Stimulated activated CD8-positive, alpha-beta memory T cell treated with anti-CD3 and anti-CD28 coated beads, Interleukin-2, amount 100 ng/mL, for 1 hour (primary cell): Measurements from ENCODE around the gene BBS4.
A peak's percentile ranks its signal among the peaks of the same experiment; 100 is the strongest.
"Not testable (repeated sequence)": the region's sequence is repeated elsewhere in the genome, so short reads cannot be mapped to it uniquely, and the experiment has no call there.

ENCODE experiments used
- DNase-seq, 2 donors: peaks; one replicate each; pipeline ENCODE4 v3.0.0-alpha.2; 2020; ENCODE audit warnings: low read depth in 2 of 2

The BBS4 gene, protein sequence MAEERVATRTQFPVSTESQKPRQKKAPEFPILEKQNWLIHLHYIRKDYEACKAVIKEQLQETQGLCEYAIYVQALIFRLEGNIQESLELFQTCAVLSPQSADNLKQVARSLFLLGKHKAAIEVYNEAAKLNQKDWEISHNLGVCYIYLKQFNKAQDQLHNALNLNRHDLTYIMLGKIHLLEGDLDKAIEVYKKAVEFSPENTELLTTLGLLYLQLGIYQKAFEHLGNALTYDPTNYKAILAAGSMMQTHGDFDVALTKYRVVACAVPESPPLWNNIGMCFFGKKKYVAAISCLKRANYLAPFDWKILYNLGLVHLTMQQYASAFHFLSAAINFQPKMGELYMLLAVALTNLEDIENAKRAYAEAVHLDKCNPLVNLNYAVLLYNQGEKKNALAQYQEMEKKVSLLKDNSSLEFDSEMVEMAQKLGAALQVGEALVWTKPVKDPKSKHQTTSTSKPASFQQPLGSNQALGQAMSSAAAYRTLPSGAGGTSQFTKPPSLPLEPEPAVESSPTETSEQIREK

GRCh38 chr15:72685925-72686794 is at the start of gene BBS4, which contains the start of gene HIGD2B:
BBS4 (plus strand) TSS chr15:72686207; CDS start chr15:72686228, 21 bp downstream.
HIGD2B (minus strand) TSS chr15:72686182; CDS start chr15:72676374, 9,808 bp downstream.
- DNase-seq = peak; percentile 70 to 81

DNA sequence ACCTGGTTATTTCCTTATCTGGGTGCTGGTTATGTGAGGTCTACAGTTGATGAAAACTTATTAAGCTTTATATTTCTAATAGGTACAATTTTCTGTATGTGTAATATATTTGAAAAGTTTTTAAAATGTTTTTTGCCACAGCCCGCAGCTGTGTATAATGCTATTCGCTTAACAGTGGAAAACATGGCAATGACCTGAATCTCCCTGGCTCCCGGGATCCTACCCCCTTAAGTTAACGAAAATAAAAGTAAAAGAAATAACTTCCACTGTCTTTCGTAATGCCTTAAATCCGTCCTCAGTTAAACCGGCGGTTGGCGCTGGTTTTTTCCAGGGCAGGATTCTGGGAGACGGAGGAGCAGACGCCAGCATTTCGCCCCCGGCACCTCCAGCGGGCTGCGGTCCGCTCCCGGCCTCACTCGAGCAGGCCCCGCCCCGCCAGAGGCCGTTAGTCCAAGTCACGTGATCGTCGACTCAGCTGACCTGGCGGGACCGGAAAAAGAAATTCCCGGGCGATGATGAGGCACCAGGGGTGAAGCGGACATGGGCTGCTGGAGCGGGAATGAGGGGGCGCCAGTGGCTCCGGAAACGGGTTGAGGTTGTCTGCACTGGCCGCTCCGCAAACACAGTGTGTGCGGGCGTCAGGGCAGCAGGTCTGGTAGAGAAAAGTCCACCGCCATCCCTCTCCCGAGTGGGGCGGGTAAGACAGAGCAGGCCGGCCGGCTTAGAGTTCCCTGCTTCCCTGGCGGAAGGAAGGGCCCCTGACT is 49.3 kb upstream of the BBS4 start:
- DNase-seq = peak; percentile 10 to 24

DNA sequence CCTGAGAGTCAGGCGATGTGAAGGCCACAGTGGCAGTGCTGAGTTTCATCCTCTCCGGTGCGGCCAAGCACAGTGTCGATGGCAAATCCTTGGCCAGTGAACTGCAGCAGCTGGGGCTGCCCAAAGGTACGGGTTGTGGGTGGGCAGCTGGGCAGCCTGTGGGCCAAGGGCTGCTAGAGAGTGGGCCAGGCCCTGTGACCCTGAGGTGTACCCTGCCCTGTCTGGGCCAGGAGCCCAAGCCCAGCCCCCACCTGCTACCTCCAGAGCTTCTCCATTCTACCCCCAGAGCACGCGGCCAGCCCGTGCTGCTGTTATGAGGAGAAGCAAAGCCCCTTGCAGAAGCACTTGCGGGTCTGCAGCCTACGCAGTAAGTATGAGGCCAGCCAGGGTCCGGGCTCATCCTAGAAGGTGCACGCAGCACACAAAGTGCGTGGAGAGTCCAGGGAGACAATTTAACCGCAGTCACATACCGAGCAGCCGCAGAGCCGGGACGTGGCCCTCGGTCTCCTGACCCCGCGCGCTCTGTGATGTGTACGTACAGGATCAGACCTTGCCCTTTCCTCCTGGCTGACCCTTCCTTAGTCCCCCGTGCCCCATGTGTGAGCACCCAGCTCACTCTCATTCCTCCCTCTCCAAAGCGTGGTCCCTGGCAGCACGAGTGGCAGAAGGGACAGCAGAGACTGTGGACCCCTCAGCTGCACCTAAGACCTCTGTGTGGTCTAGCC is 46.1 kb upstream of the BBS4 start:
- DNase-seq = not testable (repeated sequence)

DNA sequence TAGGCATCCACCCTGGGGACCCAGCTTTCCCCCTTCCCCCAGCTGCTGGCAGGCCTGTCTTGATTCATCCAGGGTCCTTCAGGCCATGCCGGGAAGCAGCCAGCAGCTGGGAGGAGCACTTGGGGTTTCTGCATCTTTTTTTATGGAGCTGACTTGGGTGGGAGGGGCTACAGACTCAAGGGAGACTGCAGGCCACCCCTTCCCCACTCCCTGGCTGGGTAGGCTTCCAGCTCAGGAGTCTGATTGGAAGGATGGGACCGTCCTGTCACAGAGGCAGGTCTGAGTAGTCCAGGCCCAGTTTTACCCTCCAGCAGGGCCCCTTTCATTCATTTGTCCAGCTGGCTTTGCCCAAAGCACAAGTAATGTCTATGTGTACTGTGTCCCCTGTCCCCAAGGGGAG is 43.7 kb upstream of the BBS4 start:
- DNase-seq = not testable (repeated sequence)

- DNase-seq = not testable (repeated sequence)
Observed at GRCh38 chr15:72648631-72649253, 37.3 kb upstream of the BBS4 start.

DNA sequence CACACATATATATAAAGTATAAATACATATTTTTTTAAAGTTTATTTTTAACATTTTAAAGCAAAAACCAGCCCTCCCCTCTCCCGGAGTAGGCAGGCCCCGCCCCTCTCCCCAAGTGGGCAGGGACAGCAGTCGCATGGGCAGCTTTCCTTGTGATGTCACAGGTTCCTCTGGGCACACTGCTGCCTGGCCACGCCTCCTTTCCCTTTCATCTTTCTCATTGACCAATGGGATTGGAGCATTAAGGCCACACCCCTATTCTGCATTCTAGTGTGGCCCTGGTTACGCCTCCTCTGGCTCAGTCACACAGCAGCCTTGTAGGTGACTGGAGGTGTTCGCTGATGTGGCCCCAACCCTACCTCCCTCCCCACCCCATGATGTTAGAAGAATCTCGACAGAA is 31.6 kb upstream of the BBS4 start, which contains the start of gene GOLGA6B:
GOLGA6B (plus strand) TSS at position 301 of the 400 bp plus-strand sequence; CDS start at position 342, 41 bp downstream.
- not testable (repeated sequence) for DNase-seq

DNA sequence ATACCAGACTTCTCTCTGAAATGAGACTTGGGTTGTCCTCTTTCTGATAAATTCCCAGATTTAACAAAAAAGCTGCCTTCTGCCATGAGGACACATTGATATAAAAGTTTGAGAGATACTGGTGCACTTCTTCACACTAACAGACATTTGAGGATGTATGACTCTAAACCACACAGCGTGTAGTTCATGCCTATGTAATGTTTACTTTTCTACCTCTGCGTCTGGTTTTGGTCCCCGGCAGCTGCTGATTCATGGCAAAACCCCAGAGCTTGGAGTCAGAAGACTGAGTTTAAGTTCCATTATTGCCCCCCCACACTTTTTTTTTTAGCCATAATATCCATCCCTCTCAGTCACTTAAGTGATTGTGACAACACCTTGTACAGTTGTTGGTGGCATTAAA is 30.0 kb upstream of the BBS4 start:
- DNase-seq = not testable (repeated sequence)

- DNase-seq = not testable (repeated sequence)
Observed at GRCh38 chr15:72661081-72661480, 24.9 kb upstream of the BBS4 start.

GRCh38 chr15:72663931-72664330 is 22.1 kb upstream of the BBS4 start:
- DNase-seq = not testable (repeated sequence)

- DNase-seq = not testable (repeated sequence)
Observed at GRCh38 chr15:72665706-72666105, 20.3 kb upstream of the BBS4 start.

GRCh38 chr15:72669803-72670202 is 16.2 kb upstream of the BBS4 start:
- DNase-seq = not testable (repeated sequence)

DNA sequence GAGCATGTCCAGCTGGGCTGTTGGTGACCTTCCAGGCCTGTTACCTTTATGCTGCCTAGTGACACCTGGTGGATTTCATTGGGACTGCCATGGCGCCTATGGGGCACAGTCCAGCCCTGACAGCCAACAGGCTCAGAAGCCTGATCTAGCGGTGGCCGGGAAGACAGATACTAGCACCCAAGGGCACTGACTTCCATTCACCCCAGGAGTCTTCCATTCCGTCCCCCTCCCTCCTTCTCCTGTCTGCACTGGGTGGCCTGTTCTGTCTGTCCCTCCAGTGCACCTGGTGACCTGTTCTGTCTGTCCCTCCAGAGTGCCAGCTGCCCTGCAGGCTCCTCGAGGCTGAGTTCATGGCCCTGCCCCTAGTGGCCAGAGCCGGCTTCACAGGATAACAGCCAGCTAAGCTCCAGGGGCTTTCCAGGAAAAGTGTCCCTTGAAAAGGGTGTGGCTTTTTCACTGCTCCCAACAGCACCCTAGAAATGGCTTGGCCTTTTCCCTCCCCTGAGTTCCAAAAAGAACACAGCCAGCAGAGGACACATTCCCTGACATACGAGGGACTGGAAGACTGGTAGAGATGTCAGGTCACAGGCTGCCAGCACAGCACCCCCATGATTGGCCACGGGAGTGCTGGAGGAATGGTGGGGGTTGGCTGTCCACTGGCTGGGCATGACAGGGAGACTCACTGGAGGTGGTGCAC is 15.2 kb upstream of the BBS4 start:
- DNase-seq = peak in 1 of 2 donors; percentile 42

DNA sequence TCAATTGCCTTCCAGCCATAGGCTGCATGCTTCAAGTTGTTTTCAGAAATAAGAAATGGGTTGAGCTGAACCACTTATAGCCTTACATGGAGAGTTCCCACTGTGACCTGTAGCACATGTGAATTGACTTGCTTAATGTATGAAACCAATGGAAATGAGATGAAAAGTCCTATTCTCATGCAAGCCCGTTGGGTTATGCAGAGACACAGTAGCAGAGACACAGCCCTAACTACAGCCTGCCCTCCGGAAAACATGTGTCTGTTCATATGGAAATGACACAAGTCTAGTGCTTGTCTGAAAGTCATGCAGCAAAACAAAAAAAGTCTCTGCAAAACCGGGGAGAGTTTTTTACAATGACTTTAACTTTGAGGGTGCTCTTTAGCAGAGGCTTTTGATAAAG is 14.5 kb upstream of the BBS4 start:
- DNase-seq = no peak

DNA sequence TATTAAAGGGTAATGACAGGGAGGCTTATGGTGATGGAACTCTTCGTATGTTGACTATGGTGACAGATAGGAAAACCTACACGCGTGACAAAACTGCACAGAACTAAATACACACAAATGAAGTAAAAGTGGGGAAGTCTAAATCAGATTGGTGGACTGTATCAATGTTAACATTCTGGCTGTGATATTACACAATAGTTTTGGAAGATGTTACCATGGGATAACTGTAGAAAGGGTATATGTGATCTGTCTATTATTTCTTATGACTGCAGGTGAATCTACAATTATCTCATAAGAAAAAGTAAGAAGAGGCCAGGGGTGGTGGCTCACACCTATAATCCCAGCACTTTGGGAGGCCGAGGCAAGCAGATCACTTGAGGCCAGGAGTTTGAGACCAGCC is 9.2 kb upstream of the BBS4 start:
- DNase-seq = no peak

GRCh38 chr15:72680931-72681330 is 5.1 kb upstream of the BBS4 start:
- DNase-seq = no peak

DNA sequence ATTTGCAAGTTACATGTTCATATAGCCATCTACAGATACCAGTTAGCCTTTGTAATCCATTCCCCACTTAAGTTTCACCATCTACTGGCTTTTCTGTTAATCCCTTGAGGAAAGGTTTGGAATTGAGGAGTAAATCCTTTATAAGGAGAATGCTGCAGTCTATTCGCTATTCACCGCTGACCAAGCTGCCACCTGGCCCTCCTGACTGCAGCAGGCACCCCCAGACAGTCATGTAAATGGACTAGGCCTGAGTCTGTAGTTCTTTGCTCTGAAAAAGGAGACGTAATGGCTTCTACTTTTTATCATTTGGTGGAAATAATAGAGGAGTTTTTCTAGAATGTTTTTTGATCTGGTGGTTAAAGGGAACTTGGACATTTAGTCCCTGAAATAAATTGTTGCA is 3.2 kb upstream of the BBS4 start:
- no peak for DNase-seq

- DNase-seq = no peak
Observed at GRCh38 chr15:72685301-72685924, 594 bp upstream of the BBS4 start.

GRCh38 chr15:72688697-72689096 is 2.7 kb downstream of the BBS4 start:
- DNase-seq = no peak

- DNase-seq = no peak
Observed at GRCh38 chr15:72690938-72691337, 4.9 kb downstream of the BBS4 start.
